Measurements from ENCODE around the gene KRT39.

The KRT39 gene

DNA sequence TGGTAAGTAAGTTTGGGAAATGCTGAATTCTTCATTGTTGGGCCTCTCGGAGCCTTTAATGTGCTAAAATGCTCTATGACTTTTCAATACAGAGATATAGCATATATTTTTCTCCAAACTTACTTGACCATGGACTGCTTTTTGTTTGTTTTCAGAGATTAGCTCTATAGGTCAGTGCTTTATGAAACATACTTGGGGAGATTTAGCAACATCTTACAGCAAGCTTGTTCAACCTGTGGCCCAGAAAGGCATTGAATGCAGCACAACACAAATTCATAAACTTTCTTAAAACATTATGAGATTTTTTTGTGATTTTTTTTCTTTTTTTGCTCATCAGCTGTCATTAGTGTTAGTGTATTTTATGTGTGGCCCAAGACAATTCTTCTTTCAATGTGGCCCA, 43.2 kb upstream of the KRT39 start:
- WGBS (ENCODE audit: extremely low coverage, insufficient coverage, low lambda C conversion rate): no CpG with 5 or more reads among the region's 1 CpG
- Histone ChIP-seq H2AK5ac (ENCODE audit: low read length) (no peak overlapping the region), H3K79me2 (ENCODE audit: control insufficient read depth, insufficient read depth, low read length) (no peaks in the 10 kb centered on the region), H3K36me3 (ENCODE audit: control insufficient read depth, insufficient read depth, low read length) (no peaks in the 10 kb centered on the region), H2BK120ac (ENCODE audit: low read depth, low read length) (no peak overlapping the region), H3K56ac (ENCODE audit: low read length) (no peak overlapping the region), H3K23ac (ENCODE audit: low read length) (no peak overlapping the region), H2BK5ac (ENCODE audit: low read length) (no peak overlapping the region), H3K18ac (ENCODE audit: low read length) (no peak overlapping the region), H4K8ac (ENCODE audit: low read depth, low read length) (no peak overlapping the region), H3K27me3 (ENCODE audit: insufficient read depth, low read length, poor library complexity) (no peaks in the 10 kb centered on the region), H3K27ac (ENCODE audit: low read depth, low read length) (no peak overlapping the region), H3K4ac (ENCODE audit: low read depth, low read length) (no peak overlapping the region), H3K4me2 (ENCODE audit: low read length) (no peak overlapping the region), H2BK15ac (replicated peaks; ENCODE audit: low read depth) (no peak overlapping the region), H3K4me3 (ENCODE audit: low read length) (no peak overlapping the region), H3K79me1 (ENCODE audit: low read length) (no peaks in the 10 kb centered on the region), H3K4me1 (ENCODE audit: control insufficient read depth, low read depth, low read length) (no peaks in the 10 kb centered on the region), H4K5ac (ENCODE audit: low read length) (no peak overlapping the region), H3K9ac (ENCODE audit: low read length) (no peak overlapping the region)
- no peak for DNase-seq

DNA sequence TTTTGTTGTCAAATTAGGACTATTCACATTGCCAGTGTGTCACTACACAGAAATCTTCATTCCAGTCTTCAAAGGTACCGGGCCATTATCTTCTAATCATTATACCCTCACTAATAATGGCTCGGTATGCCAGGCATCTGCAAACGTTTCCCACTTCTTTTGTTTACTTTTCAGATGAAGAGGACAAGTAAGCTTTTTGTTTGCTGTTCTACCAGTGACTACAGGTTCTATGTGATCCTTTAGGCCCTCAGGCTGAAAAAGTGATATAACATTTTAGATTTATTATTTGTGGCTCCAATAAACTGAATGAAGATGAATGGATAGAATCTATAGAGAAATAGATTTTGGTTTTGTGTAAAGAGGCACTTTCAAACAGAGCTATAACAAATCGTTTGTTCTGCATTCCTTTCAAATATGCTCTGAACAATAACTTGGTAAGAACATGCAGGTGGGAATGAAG, 42.6 kb upstream of the KRT39 start:
- DNase-seq: peak; percentile 67
- Histone ChIP-seq H3K4me3 (ENCODE audit: low read length) (no peak overlapping the region), H2BK15ac (replicated peaks; ENCODE audit: low read depth) (no peak overlapping the region), H3K56ac (ENCODE audit: low read length) (no peak overlapping the region), H3K27ac (ENCODE audit: low read depth, low read length) (no peak overlapping the region), H2BK120ac (ENCODE audit: low read depth, low read length) (no peak overlapping the region), H3K79me2 (ENCODE audit: control insufficient read depth, insufficient read depth, low read length) (no peaks in the 10 kb centered on the region), H3K36me3 (ENCODE audit: control insufficient read depth, insufficient read depth, low read length) (no peaks in the 10 kb centered on the region), H2BK5ac (ENCODE audit: low read length) (no peak overlapping the region), H4K5ac (ENCODE audit: low read length) (no peak overlapping the region), H3K79me1 (ENCODE audit: low read length) (no peaks in the 10 kb centered on the region), H3K9ac (ENCODE audit: low read length) (no peak overlapping the region), H3K18ac (ENCODE audit: low read length) (no peak overlapping the region), H4K8ac (ENCODE audit: low read depth, low read length) (no peak overlapping the region), H3K23ac (ENCODE audit: low read length) (no peak overlapping the region), H3K4me1 (ENCODE audit: control insufficient read depth, low read depth, low read length) (no peaks in the 10 kb centered on the region), H3K4ac (ENCODE audit: low read depth, low read length) (no peak overlapping the region), H2AK5ac (ENCODE audit: low read length) (no peak overlapping the region), H3K4me2 (ENCODE audit: low read length) (no peak overlapping the region), H3K27me3 (ENCODE audit: insufficient read depth, low read length, poor library complexity) (no peaks in the 10 kb centered on the region)
- no CpG with 5 or more reads among the region's 4 CpGs for WGBS (ENCODE audit: extremely low coverage, insufficient coverage, low lambda C conversion rate)

- Histone ChIP-seq H3K79me2 (ENCODE audit: control insufficient read depth, insufficient read depth, low read length) (no peaks in the 10 kb centered on the region), H3K4me3 (ENCODE audit: low read length) (no peak within 1 kb of the TSS), H2BK15ac (replicated peaks; ENCODE audit: low read depth) (no peak within 1 kb of the TSS), H2BK5ac (ENCODE audit: low read length) (no peak within 1 kb of the TSS), H3K79me1 (ENCODE audit: low read length) (no peaks in the 10 kb centered on the region), H4K5ac (ENCODE audit: low read length) (no peak within 1 kb of the TSS), H3K4ac (ENCODE audit: low read depth, low read length) (no peak within 1 kb of the TSS), H3K56ac (ENCODE audit: low read length) (no peak within 1 kb of the TSS), H3K18ac (ENCODE audit: low read length) (no peak within 1 kb of the TSS), H2BK120ac (ENCODE audit: low read depth, low read length) (no peak within 1 kb of the TSS), H3K9ac (ENCODE audit: low read length) (no peak within 1 kb of the TSS), H3K27me3 (ENCODE audit: insufficient read depth, low read length, poor library complexity) (no peaks in the 10 kb centered on the region), H4K8ac (ENCODE audit: low read depth, low read length) (no peak within 1 kb of the TSS), H3K4me1 (ENCODE audit: control insufficient read depth, low read depth, low read length) (no peaks in the 10 kb centered on the region), H3K23ac (ENCODE audit: low read length) (no peak within 1 kb of the TSS), H3K27ac (ENCODE audit: low read depth, low read length) (no peak within 1 kb of the TSS), H3K4me2 (ENCODE audit: low read length) (no peak within 1 kb of the TSS), H3K36me3 (ENCODE audit: control insufficient read depth, insufficient read depth, low read length) (no peaks in the 10 kb centered on the region), H2AK5ac (ENCODE audit: low read length) (no peak within 1 kb of the TSS)
- WGBS (ENCODE audit: extremely low coverage, insufficient coverage, low lambda C conversion rate): no CpG with 5 or more reads among the region's 8 CpGs
- DNase-seq: no peak
These were observed 42.1 kb upstream of the KRT39 start, which contains the start of gene KRTAP3-1 for GRCh38 chr17:41008811-41009210. TSS of gene KRTAP3-1 (minus strand) at chr17:41009128. CDS start at chr17:41009074, 54 bp downstream.

DNA sequence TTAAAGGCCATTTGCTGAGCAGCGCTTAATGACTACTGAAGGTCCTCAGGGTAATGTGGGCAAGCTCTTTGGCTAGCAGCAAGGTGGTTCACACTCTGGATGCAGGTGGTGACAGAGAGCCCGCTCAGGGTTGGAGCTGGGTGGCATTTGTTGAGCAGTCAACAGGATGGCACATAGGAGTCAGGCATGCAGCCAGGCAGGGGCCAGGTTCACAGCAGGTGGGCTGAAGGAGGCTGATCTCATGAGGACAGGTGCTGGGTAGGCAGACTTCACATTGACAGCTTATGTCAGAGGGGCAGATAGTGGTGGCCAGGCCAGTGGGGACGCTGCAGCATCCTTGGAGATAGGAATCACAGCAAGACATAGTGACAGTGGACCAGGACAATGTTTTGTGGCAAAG, 37.6 kb upstream of the KRT39 start:
- H2BK15ac ChIP-seq (replicated peaks; ENCODE audit: low read depth): no peak overlapping the region
- H4K8ac ChIP-seq (ENCODE audit: low read depth, low read length): no peak overlapping the region
- H3K27me3 ChIP-seq (ENCODE audit: insufficient read depth, low read length, poor library complexity): no peaks in the 10 kb centered on the region
- no peak overlapping the region for H3K23ac ChIP-seq (ENCODE audit: low read length)
- H2BK5ac ChIP-seq (ENCODE audit: low read length): no peak overlapping the region
- H3K79me1 ChIP-seq (ENCODE audit: low read length): no peaks in the 10 kb centered on the region
- no peak overlapping the region for H2BK120ac ChIP-seq (ENCODE audit: low read depth, low read length)
- no peak overlapping the region for H3K4me3 ChIP-seq (ENCODE audit: low read length)
- no peak for DNase-seq
- H3K4me1 ChIP-seq (ENCODE audit: control insufficient read depth, low read depth, low read length): no peaks in the 10 kb centered on the region
- no peaks in the 10 kb centered on the region for H3K36me3 ChIP-seq (ENCODE audit: control insufficient read depth, insufficient read depth, low read length)
- no peaks in the 10 kb centered on the region for H3K79me2 ChIP-seq (ENCODE audit: control insufficient read depth, insufficient read depth, low read length)
- H3K27ac ChIP-seq (ENCODE audit: low read depth, low read length): no peak overlapping the region
- no peak overlapping the region for H4K5ac ChIP-seq (ENCODE audit: low read length)
- no peak overlapping the region for H2AK5ac ChIP-seq (ENCODE audit: low read length)
- WGBS (ENCODE audit: extremely low coverage, insufficient coverage, low lambda C conversion rate): no CpG with 5 or more reads among the region's 3 CpGs
- H3K56ac ChIP-seq (ENCODE audit: low read length): no peak overlapping the region
- no peak overlapping the region for H3K18ac ChIP-seq (ENCODE audit: low read length)
- H3K4me2 ChIP-seq (ENCODE audit: low read length): no peak overlapping the region
- no peak overlapping the region for H3K4ac ChIP-seq (ENCODE audit: low read depth, low read length)
- H3K9ac ChIP-seq (ENCODE audit: low read length): no peak overlapping the region

DNA sequence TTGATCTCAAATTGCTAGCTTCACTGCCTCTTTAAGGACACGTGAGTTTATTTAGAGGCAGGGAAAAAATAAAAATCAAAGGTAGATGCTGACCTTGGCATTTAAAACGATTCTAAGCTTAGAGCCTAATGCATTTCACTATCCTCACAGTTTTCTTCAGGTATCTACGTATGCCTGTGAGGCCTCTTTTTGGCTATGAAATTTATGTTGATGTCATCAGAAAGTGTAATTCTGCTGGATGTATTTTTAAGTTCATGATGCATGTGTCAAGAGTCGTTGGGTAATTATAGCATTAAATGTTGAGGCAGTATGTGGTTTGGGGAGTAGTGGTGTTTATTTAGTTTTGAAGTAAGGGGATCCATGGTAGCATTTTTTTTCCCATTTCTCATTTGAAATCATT, 37.2 kb upstream of the KRT39 start:
- no peak overlapping the region for H4K5ac ChIP-seq (ENCODE audit: low read length)
- no peak overlapping the region for H3K27ac ChIP-seq (ENCODE audit: low read depth, low read length)
- no peak overlapping the region for H2BK120ac ChIP-seq (ENCODE audit: low read depth, low read length)
- no peak for DNase-seq
- no peaks in the 10 kb centered on the region for H3K4me1 ChIP-seq (ENCODE audit: control insufficient read depth, low read depth, low read length)
- H2AK5ac ChIP-seq (ENCODE audit: low read length): no peak overlapping the region
- WGBS (ENCODE audit: extremely low coverage, insufficient coverage, low lambda C conversion rate): 100% methylated on average over 1 of the region's 4 CpGs
- H3K4me3 ChIP-seq (ENCODE audit: low read length): no peak overlapping the region
- H3K4me2 ChIP-seq (ENCODE audit: low read length): no peak overlapping the region
- H3K9ac ChIP-seq (ENCODE audit: low read length): no peak overlapping the region
- H2BK15ac ChIP-seq (replicated peaks; ENCODE audit: low read depth): no peak overlapping the region
- H3K23ac ChIP-seq (ENCODE audit: low read length): no peak overlapping the region
- H3K79me1 ChIP-seq (ENCODE audit: low read length): no peaks in the 10 kb centered on the region
- H3K4ac ChIP-seq (ENCODE audit: low read depth, low read length): no peak overlapping the region
- H4K8ac ChIP-seq (ENCODE audit: low read depth, low read length): no peak overlapping the region
- no peak overlapping the region for H3K18ac ChIP-seq (ENCODE audit: low read length)
- H3K79me2 ChIP-seq (ENCODE audit: control insufficient read depth, insufficient read depth, low read length): no peaks in the 10 kb centered on the region
- H3K56ac ChIP-seq (ENCODE audit: low read length): no peak overlapping the region
- no peak overlapping the region for H2BK5ac ChIP-seq (ENCODE audit: low read length)
- H3K27me3 ChIP-seq (ENCODE audit: insufficient read depth, low read length, poor library complexity): no peaks in the 10 kb centered on the region
- H3K36me3 ChIP-seq (ENCODE audit: control insufficient read depth, insufficient read depth, low read length): no peaks in the 10 kb centered on the region

- no peak overlapping the region for H3K9ac ChIP-seq (ENCODE audit: low read length)
- H2BK120ac ChIP-seq (ENCODE audit: low read depth, low read length): no peak overlapping the region
- no peak overlapping the region for H3K23ac ChIP-seq (ENCODE audit: low read length)
- no peaks in the 10 kb centered on the region for H3K79me2 ChIP-seq (ENCODE audit: control insufficient read depth, insufficient read depth, low read length)
- no peak overlapping the region for H2BK15ac ChIP-seq (replicated peaks; ENCODE audit: low read depth)
- H3K36me3 ChIP-seq (ENCODE audit: control insufficient read depth, insufficient read depth, low read length): no peaks in the 10 kb centered on the region
- no peak overlapping the region for H4K5ac ChIP-seq (ENCODE audit: low read length)
- H4K8ac ChIP-seq (ENCODE audit: low read depth, low read length): no peak overlapping the region
- no CpG with 5 or more reads among the region's 5 CpGs for WGBS (ENCODE audit: extremely low coverage, insufficient coverage, low lambda C conversion rate)
- no peak overlapping the region for H2AK5ac ChIP-seq (ENCODE audit: low read length)
- H2BK5ac ChIP-seq (ENCODE audit: low read length): no peak overlapping the region
- no peak for DNase-seq
- H3K56ac ChIP-seq (ENCODE audit: low read length): no peak overlapping the region
- no peak overlapping the region for H3K27ac ChIP-seq (ENCODE audit: low read depth, low read length)
- H3K4me2 ChIP-seq (ENCODE audit: low read length): no peak overlapping the region
- H3K79me1 ChIP-seq (ENCODE audit: low read length): no peaks in the 10 kb centered on the region
- no peak overlapping the region for H3K4me3 ChIP-seq (ENCODE audit: low read length)
- H3K27me3 ChIP-seq (ENCODE audit: insufficient read depth, low read length, poor library complexity): no peaks in the 10 kb centered on the region
- no peaks in the 10 kb centered on the region for H3K4me1 ChIP-seq (ENCODE audit: control insufficient read depth, low read depth, low read length)
- H3K18ac ChIP-seq (ENCODE audit: low read length): no peak overlapping the region
- H3K4ac ChIP-seq (ENCODE audit: low read depth, low read length): no peak overlapping the region
These were observed 36.1 kb upstream of the KRT39 start for GRCh38 chr17:41002814-41003213.
